Measurements from ENCODE around the gene C11orf91. TPM values are rescaled to one million over a fixed set of nuclear protein-coding genes. Genes with fewer than 3 reads are reported as not detected.
A peak's percentile ranks its signal among the peaks of the same experiment; 100 is the strongest.

The C11orf91 gene
- total RNA-seq, 4 donors from 2014 or later, result not detected

GRCh38 chr11:33725496-33725895, 24.9 kb upstream of the C11orf91 start:
- Histone ChIP-seq H3K9me3 (no peaks in the 10 kb centered on the region), H3K27ac (replicated peaks in 1 of 4) (peak overlapping the region in 3 of 4 donors; percentile 67 to 83 (median 81)), H3K36me3 (peaks cover 2 to 33% (median 13%) of the 10 kb centered on the region in 4 donors), H3K27me3 (no peaks in the 10 kb centered on the region), H3K4me3 (no peak overlapping the region), H3K4me1 (peaks cover 79 to 86% (median 81%) of the 10 kb centered on the region in 4 donors)
- TF ChIP-seq POLR2A (IDR thresholded peaks at IDR 0.05; ENCODE audit: low read depth) (no peak), POLR2AphosphoS5 (IDR thresholded peaks at IDR 0.05) (no peak), CTCF (IDR thresholded peaks at IDR 0.05) (no peak), EP300 (IDR thresholded peaks at IDR 0.05) (no peak)
- WGBS, result 88% methylated on average over 5 of the region's 5 CpGs
- intact Hi-C loops (cut with DNase I), result no loop called here
- no peak for DNase-seq (ENCODE audit: extremely low spot score)

GRCh38 chr11:33724644-33725035, 24.0 kb upstream of the C11orf91 start:
- H3K27me3 ChIP-seq, result no peaks in the 10 kb centered on the region
- peaks cover 8 to 37% (median 22%) of the 10 kb centered on the region in 4 donors for H3K36me3 ChIP-seq
- TF ChIP-seq POLR2AphosphoS5 (IDR thresholded peaks at IDR 0.05) (peak in 1 of 2 donors; percentile 66), EP300 (IDR thresholded peaks at IDR 0.05) (no peak)
- no peaks in the 10 kb centered on the region for H3K9me3 ChIP-seq
- H3K4me3 ChIP-seq, result no peak overlapping the region
- no peak for DNase-seq (ENCODE audit: extremely low spot score)
- H3K27ac ChIP-seq (replicated peaks in 1 of 4), result peak overlapping the region; percentile 67 to 83 (median 79)
- intact Hi-C loops (cut with DNase I), result no loop called here
- peaks cover 80 to 86% (median 80%) of the 10 kb centered on the region in 4 donors for H3K4me1 ChIP-seq
- WGBS, result 22% methylated on average over 4 of the region's 4 CpGs

- peak overlapping the region; percentile 67 to 83 (median 79) for H3K27ac ChIP-seq (replicated peaks in 1 of 4)
- peaks cover 72 to 86% (median 77%) of the 10 kb centered on the region in 4 donors for H3K4me1 ChIP-seq
- H3K4me3 ChIP-seq, result no peak overlapping the region
- peaks cover 8 to 39% (median 33%) of the 10 kb centered on the region in 4 donors for H3K36me3 ChIP-seq
- DNase-seq (ENCODE audit: extremely low spot score), result no peak
- H3K9me3 ChIP-seq, result no peaks in the 10 kb centered on the region
- WGBS, result 53% methylated on average over 6 of the region's 6 CpGs
- no peaks in the 10 kb centered on the region for H3K27me3 ChIP-seq
- TF ChIP-seq EP300 (IDR thresholded peaks at IDR 0.05) (peak; percentile 83), POLR2AphosphoS5 (IDR thresholded peaks at IDR 0.05) (peak; percentile 65 to 77), CTCF (IDR thresholded peaks at IDR 0.05) (no peak)
- intact Hi-C loops (cut with DNase I), result no loop called here
Observed at GRCh38 chr11:33723238-33723881, 22.7 kb upstream of the C11orf91 start.

- H3K27me3 ChIP-seq, result no peaks in the 10 kb centered on the region
- H3K4me1 ChIP-seq, result peaks cover 72 to 89% (median 79%) of the 10 kb centered on the region in 4 donors
- WGBS, result 42% methylated on average over 2 of the region's 2 CpGs
- H3K4me3 ChIP-seq, result no peak overlapping the region
- peak overlapping the region; percentile 67 to 83 (median 79) for H3K27ac ChIP-seq (replicated peaks in 1 of 4)
- no peaks in the 10 kb centered on the region for H3K9me3 ChIP-seq
- intact Hi-C loops (cut with DNase I), result no loop called here
- DNase-seq (ENCODE audit: extremely low spot score), result no peak
- peaks cover 8 to 46% (median 38%) of the 10 kb centered on the region in 4 donors for H3K36me3 ChIP-seq
- TF ChIP-seq EP300 (IDR thresholded peaks at IDR 0.05), result no peak
- TF ChIP-seq POLR2A (IDR thresholded peaks at IDR 0.05; ENCODE audit: low read depth), result no peak
- TF ChIP-seq CTCF (IDR thresholded peaks at IDR 0.05), result no peak
- no peak for TF ChIP-seq POLR2AphosphoS5 (IDR thresholded peaks at IDR 0.05)
Observed at GRCh38 chr11:33722590-33723234, 22.1 kb upstream of the C11orf91 start.

- H3K9me3 ChIP-seq, result no peaks in the 10 kb centered on the region
- H3K36me3 ChIP-seq, result peaks cover 12 to 53% (median 45%) of the 10 kb centered on the region in 4 donors
- H3K27ac ChIP-seq (replicated peaks in 1 of 4), result peak overlapping the region; percentile 67 to 83 (median 79)
- no peak for TF ChIP-seq POLR2AphosphoS5 (IDR thresholded peaks at IDR 0.05)
- no peak for TF ChIP-seq CTCF (IDR thresholded peaks at IDR 0.05)
- TF ChIP-seq EP300 (IDR thresholded peaks at IDR 0.05), result no peak
- no peak for TF ChIP-seq POLR2A (IDR thresholded peaks at IDR 0.05; ENCODE audit: low read depth)
- DNase-seq (ENCODE audit: extremely low spot score), result no peak
- H3K4me1 ChIP-seq, result peaks cover 70 to 87% (median 80%) of the 10 kb centered on the region in 4 donors
- H3K4me3 ChIP-seq, result no peak overlapping the region
- H3K27me3 ChIP-seq, result no peaks in the 10 kb centered on the region
- intact Hi-C loops (cut with DNase I), result no loop called here
- 78% methylated on average over 4 of the region's 5 CpGs for WGBS
Observed at GRCh38 chr11:33721984-33722383, 21.4 kb upstream of the C11orf91 start.

Measured in esophagus muscularis mucosa (tissue), 4 donors.